SW 1271 (cell line): Measurements from ENCODE around the gene FOXN1.

ENCODE experiments used
- DNase-seq, 2 experiments: peaks; one replicate each; lab custom pipeline; 2025; lab: John Stamatoyannopoulos, UW

Gene FOXN1

GRCh38 chr17:28526381-28526780 is 20.2 kb downstream of the FOXN1 start:
- DNase-seq, result no peak

GRCh38 chr17:28527181-28527681 is 21.1 kb downstream of the FOXN1 start:
- DNase-seq, result no peak

DNA sequence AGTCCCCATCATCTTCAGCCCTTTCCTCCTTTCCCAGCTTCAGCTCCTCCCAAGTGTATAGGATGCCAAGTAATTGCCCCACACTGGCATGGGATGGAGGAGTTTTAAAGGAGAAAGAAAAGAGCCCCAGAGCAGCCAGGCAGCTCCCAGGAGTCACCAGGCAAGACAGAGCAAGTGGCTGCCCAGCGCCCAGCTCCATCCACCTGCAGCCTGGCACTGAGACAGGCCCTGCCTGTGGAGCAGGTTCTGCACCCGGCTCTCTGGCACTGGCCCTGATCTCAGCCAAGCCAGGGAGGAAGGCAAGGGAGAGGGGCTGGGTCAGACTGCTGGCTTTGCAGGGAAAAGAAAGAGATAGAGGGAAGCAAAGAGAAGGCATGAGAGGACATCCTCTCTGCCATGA is 21.7 kb downstream of the FOXN1 start:
- DNase-seq, result no peak

- DNase-seq, result no peak
Measured at GRCh38 chr17:28528327-28529012, 22.3 kb downstream of the FOXN1 start.

- no peak for DNase-seq
Measured at GRCh38 chr17:28529013-28529400, 22.9 kb downstream of the FOXN1 start.

DNA sequence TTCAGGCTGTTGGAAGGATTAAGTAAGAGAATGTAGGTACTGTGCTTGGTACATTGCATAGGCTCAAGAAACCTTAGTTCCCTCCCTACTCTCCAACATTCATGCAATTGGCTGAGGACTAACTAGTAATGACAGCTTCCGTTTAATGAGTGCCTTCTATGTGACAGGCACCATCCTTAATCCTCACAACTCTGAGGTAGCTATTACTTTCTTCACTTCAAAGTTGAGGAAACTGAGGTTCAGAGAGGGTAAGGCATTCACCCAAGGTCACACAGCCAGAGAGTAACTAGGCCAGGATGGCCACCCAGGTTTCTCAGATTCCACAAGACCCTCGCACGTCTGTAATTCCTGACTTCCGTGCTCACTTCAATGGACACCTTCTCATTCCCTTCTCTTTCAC is 24.1 kb downstream of the FOXN1 start:
- DNase-seq, result no peak

GRCh38 chr17:28530926-28531325 is 24.8 kb downstream of the FOXN1 start:
- DNase-seq, result no peak

DNA sequence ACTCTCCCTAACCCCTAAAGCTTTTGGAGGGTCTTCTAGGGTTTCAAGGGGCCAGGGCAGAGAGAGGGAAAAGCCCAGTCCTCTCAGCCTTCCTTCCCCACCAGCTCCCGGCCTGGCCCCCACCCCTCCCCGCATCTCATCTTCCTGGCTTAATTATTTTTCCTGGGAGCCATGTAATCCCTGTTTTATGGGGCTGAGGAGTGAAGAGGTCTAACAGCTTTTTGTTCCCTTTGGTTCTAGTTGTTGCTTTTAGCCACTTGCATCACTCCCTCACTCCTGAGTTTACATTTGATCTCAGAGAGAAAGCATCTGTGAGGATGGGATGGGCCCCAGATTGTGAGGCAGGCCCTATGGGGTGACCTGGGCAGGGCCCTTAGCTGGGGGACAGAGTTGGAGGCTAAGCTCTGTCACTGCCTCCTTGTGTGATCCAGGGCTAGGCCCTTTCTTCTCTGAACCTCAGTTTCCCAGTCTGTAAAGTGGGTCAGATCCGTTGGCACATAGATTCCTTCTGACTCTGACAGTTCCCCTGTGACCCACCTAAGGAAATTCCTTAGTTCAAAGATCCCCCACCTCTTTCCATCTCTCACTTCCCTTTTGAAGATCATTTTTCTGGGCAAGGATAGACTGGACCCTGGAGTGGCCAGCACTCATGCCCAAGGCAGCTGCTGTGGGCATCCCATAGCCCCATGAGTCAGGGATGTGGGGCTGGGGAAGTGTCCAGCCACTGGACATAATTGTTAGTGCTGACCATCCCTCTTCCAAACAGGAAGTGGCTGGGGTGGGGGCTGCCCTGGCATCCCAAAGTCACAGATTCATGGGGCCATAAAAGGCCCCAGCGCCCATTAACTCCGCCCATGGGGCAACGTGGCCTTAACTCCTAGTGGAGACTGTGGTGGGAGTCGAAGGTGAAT is 26.2 kb downstream of the FOXN1 start:
- no peak for DNase-seq

DNA sequence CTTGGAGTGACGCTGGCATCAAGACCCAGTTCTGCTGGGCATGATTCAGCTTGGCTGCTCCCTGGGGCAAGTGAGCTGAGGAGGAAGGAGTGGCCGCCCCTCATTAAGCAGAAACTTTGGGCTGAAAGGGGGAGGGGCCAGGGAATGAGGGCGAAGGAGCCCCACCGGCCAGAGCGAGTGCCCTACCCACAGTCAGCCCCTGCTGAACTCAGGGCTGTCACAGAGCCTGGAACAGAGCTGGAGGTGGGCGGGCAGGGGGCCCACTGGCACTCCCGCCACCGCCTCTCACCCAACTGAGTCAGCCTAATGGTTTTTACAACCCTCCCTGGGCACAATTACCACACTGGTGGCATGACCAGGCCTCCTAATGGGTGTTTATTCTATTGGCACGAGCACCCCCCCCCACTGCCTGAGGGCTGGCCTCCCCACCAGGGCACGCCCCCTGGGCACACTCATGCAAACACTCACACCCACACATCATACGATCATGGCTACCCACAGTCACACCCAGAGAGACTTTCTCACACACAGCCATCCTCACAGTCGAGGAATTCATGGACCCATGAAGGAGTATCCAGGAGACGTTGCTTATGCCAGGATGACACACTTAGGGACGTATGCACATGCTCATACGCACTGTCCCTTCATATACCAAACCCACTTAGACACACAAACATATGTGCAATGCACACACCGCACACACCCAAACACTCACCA is 27.1 kb downstream of the FOXN1 start:
- DNase-seq, result no peak

- no peak for DNase-seq
Measured at GRCh38 chr17:28534740-28535375, 28.7 kb downstream of the FOXN1 start.

DNA sequence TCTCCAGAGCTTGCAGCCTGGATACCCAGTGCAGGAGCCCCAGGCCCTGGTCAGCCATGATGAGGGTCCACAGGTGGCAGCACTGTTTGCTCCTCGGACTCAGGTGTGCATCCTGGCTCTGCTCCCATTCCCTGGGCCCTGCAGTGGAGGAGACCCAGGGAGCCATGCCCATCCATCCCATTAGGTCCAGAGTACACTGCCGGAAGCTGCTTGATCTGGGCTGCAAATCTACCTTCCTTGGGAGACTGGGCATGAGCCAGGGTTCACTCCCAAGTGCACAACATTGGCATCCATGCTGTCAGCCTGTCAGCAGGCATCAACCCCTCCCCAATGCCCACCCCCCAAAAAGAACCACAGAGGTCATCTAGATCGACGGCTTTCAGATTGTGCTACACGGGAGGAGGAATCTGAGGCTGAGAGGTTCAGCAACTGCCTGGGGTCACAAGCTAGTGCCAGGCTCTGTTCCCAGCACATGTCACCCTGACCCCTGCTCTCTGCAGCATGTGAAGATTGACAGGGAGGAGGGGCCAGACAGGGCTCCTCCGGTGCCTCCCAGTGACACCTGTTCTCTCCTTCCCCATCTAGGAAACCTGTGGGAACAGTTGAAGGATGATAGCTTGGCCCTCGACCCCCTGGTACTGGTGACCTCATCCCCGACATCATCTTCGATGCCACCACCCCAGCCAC is 30.5 kb downstream of the FOXN1 start:
- DNase-seq, result no peak

GRCh38 chr17:28537219-28537610 is 31.1 kb downstream of the FOXN1 start:
- DNase-seq, result no peak

GRCh38 chr17:28538296-28538895 is 32.2 kb downstream of the FOXN1 start:
- no peak for DNase-seq

GRCh38 chr17:28540231-28540630 is 34.1 kb downstream of the FOXN1 start:
- DNase-seq, result no peak

DNA sequence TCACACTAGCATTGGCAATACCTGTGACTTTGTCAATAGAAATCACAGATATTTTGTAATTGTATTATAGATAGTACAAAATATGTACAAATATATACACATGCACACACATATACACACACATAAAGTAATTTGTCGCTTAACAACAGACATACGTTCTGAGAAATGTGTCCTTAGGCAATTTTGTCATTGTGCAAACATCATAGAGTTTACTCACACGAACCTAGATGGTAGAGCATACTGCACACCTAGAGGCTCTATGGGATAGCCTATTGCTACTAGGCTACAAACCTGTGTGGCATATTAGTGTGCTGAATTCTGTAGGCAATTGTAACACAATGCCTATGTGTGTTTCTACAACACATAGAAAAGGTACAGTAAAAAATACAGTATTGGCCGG is 35.3 kb downstream of the FOXN1 start:
- no peak for DNase-seq

- no peak for DNase-seq
Measured at GRCh38 chr17:28544402-28545140, 38.4 kb downstream of the FOXN1 start.

DNA sequence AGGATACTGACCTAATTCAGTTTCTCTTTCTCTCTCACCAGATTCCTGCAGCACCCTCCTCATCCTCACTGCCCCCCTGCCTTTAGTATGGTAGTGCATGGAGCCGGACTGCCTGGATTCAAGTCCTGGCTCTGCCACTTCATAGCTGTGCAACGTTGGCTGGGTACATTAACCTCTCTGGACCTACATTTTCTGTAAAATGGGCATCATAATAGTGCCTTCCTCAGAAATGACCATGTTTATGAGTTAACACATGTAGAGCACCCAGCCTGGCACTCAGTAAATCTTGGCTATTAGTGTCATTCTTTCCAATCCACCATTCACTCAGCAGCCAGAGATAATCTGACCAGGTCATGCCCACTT is 39.0 kb downstream of the FOXN1 start:
- DNase-seq, result no peak

GRCh38 chr17:28545787-28546415 is 39.8 kb downstream of the FOXN1 start:
- DNase-seq, result no peak

DNA sequence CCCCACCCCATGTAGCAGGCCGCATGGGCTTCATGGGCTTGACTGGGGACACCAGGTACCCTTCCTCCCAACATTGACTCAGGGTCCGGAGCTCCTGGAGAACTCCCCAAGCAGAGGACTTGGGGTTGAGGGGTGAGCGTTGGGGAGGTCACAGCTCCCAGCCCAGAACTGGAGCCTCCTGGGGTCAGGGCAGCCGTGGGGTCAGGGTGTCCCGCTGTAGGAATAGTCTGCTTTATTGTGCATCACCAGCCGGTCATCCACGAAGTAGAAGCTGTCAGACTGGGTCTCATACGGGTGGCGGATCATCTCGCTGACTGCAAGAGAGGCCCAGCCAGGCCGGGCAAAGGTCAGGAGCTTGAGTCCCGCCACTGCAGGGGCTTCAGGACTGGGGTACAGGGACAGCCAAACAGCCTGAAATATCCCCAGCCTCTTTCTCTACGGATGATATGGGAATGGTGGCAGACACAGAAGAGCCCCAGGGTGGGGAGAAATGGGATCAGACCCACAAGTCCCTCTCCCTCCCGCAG is 41.0 kb downstream of the FOXN1 start:
- no peak for DNase-seq
